Fibroblast of pulmonary artery (primary cell): Measurements from ENCODE around the gene RPTOR.

ENCODE experiments used
- DNase-seq: peaks from one replicate; pipeline ENCODE4 v3.0.0-alpha.2; 2010; ENCODE audit warnings: low read depth
- H3K4me3 ChIP-seq: replicated peaks from 2 replicates; pipeline ENCODE4 v1.5.1; 2011; ENCODE audit warnings: low read depth, mild to moderate bottlenecking, control low read depth, low read length, moderate library complexity
- CTCF ChIP-seq: IDR thresholded peaks from 2 replicates; pipeline ENCODE4 v1.5.1; 2011; ENCODE audit warnings: mild to moderate bottlenecking, control low read depth, low read length, inconsistent platforms; ENCODE audit errors: missing control alignments

RPTOR gene

DNA sequence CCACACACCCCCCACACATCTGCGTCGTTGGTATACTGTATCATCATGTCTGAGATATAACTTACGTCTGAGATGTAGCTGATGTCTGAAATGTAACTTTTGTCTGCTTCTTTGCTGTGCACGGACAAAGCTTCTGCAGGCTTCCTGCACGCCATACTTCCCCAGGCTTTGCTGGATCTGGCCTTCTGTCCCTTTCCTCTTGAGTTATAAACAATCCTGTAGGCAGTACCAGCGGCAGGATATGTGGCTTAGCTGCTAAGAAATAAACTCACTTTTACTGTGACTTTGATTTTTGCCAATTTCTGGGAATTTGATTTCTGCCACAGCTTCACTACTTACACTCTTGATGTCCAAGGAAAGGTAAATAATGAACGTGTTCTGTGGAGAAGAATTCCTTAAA, 184.4 kb downstream of the RPTOR start:
- no peak overlapping the region for H3K4me3 ChIP-seq
- DNase-seq: no peak
- TF ChIP-seq CTCF: no peak

DNA sequence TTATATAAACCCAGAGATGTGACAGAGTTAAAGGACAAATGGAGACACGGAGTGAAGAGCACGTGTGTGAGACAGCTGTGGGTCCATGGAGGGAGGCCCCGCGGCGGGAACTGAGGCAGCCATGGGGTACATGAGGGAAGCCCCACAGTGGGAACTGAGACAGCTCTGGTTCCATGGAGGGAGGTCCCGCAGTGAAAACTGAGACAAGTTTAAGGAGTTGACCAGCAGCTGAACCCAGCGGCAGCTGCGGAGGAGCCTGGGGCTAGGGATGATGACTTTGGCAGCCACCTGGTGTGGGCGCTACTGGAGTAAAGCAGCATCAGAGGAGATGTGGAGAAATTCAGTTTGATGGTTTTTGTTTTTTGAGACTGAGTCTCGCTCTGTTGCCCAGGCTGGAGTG, 185.1 kb downstream of the RPTOR start:
- H3K4me3 ChIP-seq: no peak overlapping the region
- DNase-seq: no peak
- no peak for TF ChIP-seq CTCF

- no peak for TF ChIP-seq CTCF
- DNase-seq: no peak
- H3K4me3 ChIP-seq: no peak overlapping the region
Observed at GRCh38 chr17:80730739-80731138, 186.1 kb downstream of the RPTOR start.

DNA sequence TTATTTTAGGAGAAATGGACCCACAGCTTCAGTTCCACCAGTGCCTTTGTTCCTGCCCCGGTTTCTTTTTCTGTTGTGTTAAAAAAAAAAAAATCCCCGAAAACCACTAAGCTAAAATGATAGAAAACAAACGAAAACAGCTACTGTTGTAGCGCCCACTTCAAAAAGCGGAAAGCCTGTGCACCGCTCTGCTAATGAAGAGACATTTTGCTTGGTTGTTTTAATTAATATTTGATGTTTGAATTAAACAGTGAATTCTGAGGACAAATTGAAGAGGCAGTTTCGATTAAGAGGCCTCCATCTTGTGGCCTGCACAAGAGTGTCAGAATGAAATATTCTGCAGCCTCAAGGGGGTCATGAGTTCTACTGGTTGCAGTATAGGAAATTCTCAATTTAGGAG, 186.7 kb downstream of the RPTOR start:
- TF ChIP-seq CTCF: no peak
- H3K4me3 ChIP-seq: no peak overlapping the region
- DNase-seq: no peak

DNA sequence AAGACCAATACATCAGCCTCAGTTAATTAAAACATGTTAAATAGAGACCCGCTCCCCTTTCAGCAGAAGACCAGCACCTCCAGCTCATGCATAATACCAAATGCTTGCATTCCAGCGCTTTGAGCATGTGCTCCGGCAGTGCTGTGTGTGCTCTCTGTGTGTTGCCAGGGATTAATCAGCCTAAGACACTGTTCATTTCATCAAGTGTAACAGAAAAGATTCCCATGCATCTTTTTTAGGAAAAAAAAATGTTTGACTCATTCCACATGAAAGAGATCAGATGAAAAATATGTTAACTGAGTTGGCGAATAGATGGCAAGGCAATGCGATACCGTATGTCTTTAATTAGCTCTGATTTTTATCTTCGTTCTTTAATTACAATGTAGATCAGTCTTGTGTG, 187.6 kb downstream of the RPTOR start:
- TF ChIP-seq CTCF: no peak
- no peak for DNase-seq
- no peak overlapping the region for H3K4me3 ChIP-seq

GRCh38 chr17:80737106-80738019, 192.7 kb downstream of the RPTOR start:
- no peak for DNase-seq
- no peak for TF ChIP-seq CTCF
- H3K4me3 ChIP-seq: no peak overlapping the region
